Measurements from ENCODE around the gene CAT.

CAT gene

DNA sequence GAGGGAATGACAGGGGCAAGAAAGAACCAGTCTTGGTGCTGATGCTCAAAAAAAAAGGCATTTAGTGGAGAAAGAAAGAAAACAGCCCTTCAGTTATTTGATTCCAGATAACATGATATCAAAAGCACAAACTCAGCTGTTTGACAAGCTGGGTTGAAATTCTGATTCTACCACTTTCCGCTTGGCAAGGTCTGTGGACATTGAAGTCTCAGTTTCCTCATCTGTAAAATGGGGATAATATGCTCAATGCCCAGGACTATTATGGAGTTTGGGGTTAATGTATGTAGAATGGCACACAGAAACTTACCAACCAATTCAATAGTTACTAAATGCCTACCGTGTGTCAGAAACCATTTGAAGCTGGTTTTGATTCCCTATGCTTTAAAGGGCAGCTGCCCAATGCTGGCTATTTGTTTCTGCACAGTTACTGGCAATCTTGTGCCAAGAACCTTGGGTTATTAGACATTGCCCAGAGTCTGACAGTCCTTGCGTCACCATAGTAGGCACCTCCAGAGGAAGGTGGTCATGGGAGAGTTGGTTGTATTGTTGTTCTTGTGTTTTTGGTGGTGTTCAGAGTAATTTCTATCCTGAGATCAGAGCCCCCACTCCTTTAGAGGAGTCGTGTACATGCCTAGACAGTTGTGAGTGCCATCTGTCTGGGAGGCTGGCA lies 55.3 kb downstream of the CAT start:
- no peak overlapping the region for H3K4me3 ChIP-seq (ENCODE audit: low read depth, low read length)
- no peaks in the 10 kb centered on the region for H3K27me3 ChIP-seq
- H3K9me3 ChIP-seq, result no peaks in the 10 kb centered on the region
- no peaks in the 10 kb centered on the region for H3K4me1 ChIP-seq
- TF ChIP-seq, protein P1, sequence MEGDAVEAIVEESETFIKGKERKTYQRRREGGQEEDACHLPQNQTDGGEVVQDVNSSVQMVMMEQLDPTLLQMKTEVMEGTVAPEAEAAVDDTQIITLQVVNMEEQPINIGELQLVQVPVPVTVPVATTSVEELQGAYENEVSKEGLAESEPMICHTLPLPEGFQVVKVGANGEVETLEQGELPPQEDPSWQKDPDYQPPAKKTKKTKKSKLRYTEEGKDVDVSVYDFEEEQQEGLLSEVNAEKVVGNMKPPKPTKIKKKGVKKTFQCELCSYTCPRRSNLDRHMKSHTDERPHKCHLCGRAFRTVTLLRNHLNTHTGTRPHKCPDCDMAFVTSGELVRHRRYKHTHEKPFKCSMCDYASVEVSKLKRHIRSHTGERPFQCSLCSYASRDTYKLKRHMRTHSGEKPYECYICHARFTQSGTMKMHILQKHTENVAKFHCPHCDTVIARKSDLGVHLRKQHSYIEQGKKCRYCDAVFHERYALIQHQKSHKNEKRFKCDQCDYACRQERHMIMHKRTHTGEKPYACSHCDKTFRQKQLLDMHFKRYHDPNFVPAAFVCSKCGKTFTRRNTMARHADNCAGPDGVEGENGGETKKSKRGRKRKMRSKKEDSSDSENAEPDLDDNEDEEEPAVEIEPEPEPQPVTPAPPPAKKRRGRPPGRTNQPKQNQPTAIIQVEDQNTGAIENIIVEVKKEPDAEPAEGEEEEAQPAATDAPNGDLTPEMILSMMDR (IDR thresholded peaks at IDR 0.05; ENCODE audit: low read depth, low read length), result no peak
- H3K36me3 ChIP-seq, result no peaks in the 10 kb centered on the region
- no peak for DNase-seq

DNA sequence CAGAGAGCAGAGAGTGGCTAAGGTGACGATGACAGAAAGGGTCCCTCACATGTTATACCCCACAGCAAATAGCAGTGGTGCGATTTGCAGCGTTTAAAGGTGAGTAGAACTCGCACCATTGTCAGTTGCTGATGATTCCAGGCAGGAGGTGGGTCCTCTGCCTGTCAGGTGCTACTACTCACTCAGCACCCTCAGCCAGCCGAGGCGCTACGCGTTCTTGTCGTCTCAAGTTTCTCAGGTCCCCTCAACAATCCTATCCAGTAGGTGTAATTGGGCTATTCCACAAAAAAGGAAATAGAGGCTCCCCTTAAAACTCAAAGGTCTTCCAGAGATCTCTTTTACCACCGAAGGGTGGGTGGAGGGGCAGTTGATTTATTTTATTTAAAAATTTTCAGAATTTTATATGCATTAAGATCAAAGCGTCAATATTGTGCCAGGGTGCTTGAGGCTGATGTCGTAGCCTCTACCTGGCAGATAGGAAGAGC lies 56.5 kb downstream of the CAT start:
- H3K4me3 ChIP-seq (ENCODE audit: low read depth, low read length), result no peak overlapping the region
- TF ChIP-seq, protein P1 (IDR thresholded peaks at IDR 0.05; ENCODE audit: low read depth, low read length), result no peak

GRCh38 chr11:34495724-34496377 lies 57.1 kb downstream of the CAT start:
- TF ChIP-seq, protein P1 (IDR thresholded peaks at IDR 0.05; ENCODE audit: low read depth, low read length), result no peak
- no peaks in the 10 kb centered on the region for H3K27me3 ChIP-seq
- no peaks in the 10 kb centered on the region for H3K9me3 ChIP-seq
- DNase-seq, result no peak
- H3K4me3 ChIP-seq (ENCODE audit: low read depth, low read length), result no peak overlapping the region
- no peaks in the 10 kb centered on the region for H3K36me3 ChIP-seq
- no peaks in the 10 kb centered on the region for H3K4me1 ChIP-seq

More for the DNA sequence above, 56.5 kb downstream of the CAT start:
- no peaks in the 10 kb centered on the region for H3K9me3 ChIP-seq
- DNase-seq, result no peak
- no peaks in the 10 kb centered on the region for H3K27me3 ChIP-seq
- no peaks in the 10 kb centered on the region for H3K4me1 ChIP-seq
- H3K36me3 ChIP-seq, result no peaks in the 10 kb centered on the region

- TF ChIP-seq, protein P1 (IDR thresholded peaks at IDR 0.05; ENCODE audit: low read depth, low read length), result no peak
Measured at GRCh38 chr11:34499719-34500500, 61.2 kb downstream of the CAT start.

DNA sequence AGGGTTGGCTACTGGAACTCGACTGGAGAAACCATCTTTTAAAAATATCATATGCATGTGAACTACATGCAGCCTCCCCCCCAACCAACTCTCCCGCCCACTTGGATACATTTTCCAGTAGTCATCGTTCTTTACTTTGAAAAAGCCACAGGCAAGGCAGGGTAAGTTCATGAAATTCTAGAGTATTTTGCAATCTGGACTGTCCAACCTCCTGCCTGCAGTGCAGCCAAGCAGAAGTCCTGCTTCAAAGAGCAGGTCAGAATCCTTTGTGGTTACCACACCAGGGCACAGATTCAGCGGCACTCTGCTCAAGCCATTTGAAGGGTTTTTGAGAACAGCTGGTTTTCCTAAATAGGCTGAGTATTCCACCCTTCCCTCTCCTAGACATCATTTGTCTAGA lies 62.8 kb downstream of the CAT start:
- DNase-seq, result no peak
- H3K9me3 ChIP-seq, result no peaks in the 10 kb centered on the region

More at GRCh38 chr11:34499719-34500500, 61.2 kb downstream of the CAT start:
- no peaks in the 10 kb centered on the region for H3K27me3 ChIP-seq
- no peaks in the 10 kb centered on the region for H3K4me1 ChIP-seq
- DNase-seq, result no peak
- H3K36me3 ChIP-seq, result no peaks in the 10 kb centered on the region
- H3K9me3 ChIP-seq, result no peaks in the 10 kb centered on the region
- no peak overlapping the region for H3K4me3 ChIP-seq (ENCODE audit: low read depth, low read length)

More for the DNA sequence above, 62.8 kb downstream of the CAT start:
- H3K27me3 ChIP-seq, result no peaks in the 10 kb centered on the region
- H3K4me1 ChIP-seq, result no peaks in the 10 kb centered on the region
- H3K36me3 ChIP-seq, result no peaks in the 10 kb centered on the region
- TF ChIP-seq, protein P1 (IDR thresholded peaks at IDR 0.05; ENCODE audit: low read depth, low read length), result no peak
- no peak overlapping the region for H3K4me3 ChIP-seq (ENCODE audit: low read depth, low read length)

Measured in BE2C (cell line).